HCT116 (cell line): ENCODE data around the gene CSH2. TPM values are rescaled to one million over a fixed set of nuclear protein-coding genes. Genes with fewer than 3 reads are reported as not detected.
A peak's percentile ranks its signal among the peaks of the same experiment; 100 is the strongest.

Experiments
- ATAC-seq: fragments of 200-7000 bp; cut with Tn5 transposase; 2 replicates; pipeline ENCODE4 v1.9.1; 2020; ENCODE audit warnings: mild to moderate bottlenecking, moderate library complexity
- BruUV-seq: library from RNA; stranded (reverse); fragments of 400-500 nt; replicated peaks from 2 replicates; lab custom pipeline; 2021; lab: Mats Ljungman, UMichigan
- CTCF ChIA-PET: fragments of 300-600 bp; sonication (Branson Sonifier 250); formaldehyde crosslinking; loops from one replicate; lab custom pipeline; 2021; ENCODE audit warnings: antibody characterized with exemption; lab: Charles Lee
- POLR2A ChIA-PET: fragments of 300-600, 350-600 bp; sonication (Branson Sonifier 250); formaldehyde crosslinking; loops from one replicate; lab custom pipeline; 2021; ENCODE audit warnings: antibody characterized with exemption; lab: Charles Lee
- RAD21 ChIA-PET, 2 experiments: fragments of 300-600 bp; sonication (Branson Sonifier 250); formaldehyde crosslinking; loops; one replicate each; lab custom pipeline; 2023; ENCODE audit warnings: low total read pairs in 2 of 2; ENCODE audit not compliant: uncharacterized antibody in 2 of 2, unreplicated experiment in 2 of 2, low non-redundant PET in 1 of 2; lab: Charles Lee
- DNase-seq: peaks from one replicate; pipeline ENCODE4 v3.0.0-alpha.2; 2010; ENCODE audit warnings: low read depth, low spot score
- H2AFZ ChIP-seq: fragments of 200-600 bp; shearing (Covaris generic), sonication (generic); 2 replicates; pipeline ENCODE4 v1.6.1; 2017; ENCODE audit warnings: low read depth, mixed run types, mixed read lengths, antibody characterized with exemption, low read length; ENCODE audit not compliant: poor library complexity, severe bottlenecking
- H3K27ac ChIP-seq: 2 replicates; pipeline ENCODE4 v1.5.1; 2012; ENCODE audit warnings: low read depth, low read length
- H3K27me3 ChIP-seq: fragments of 200-600 bp; sonication (generic); 2 replicates; pipeline ENCODE4 v1.6.1; 2016; ENCODE audit warnings: mixed run types, low read length, mixed read lengths; ENCODE audit not compliant: insufficient read depth
- H3K36me3 ChIP-seq, 2 experiments: fragments of 200-500 bp in 1 of 2; fragments of 200-600 bp in 1 of 2; sonication (Bioruptor generic) in 1 of 2; sonication (generic) in 1 of 2; 2 replicates each; pipeline versions ENCODE4 v1.5.1 to v1.6.1; 2014 to 2016; ENCODE audit warnings: low read length in 2 of 2, inconsistent platforms in 1 of 2, mixed read lengths in 1 of 2, mixed run types in 1 of 2; ENCODE audit not compliant: insufficient read depth in 2 of 2, control insufficient read depth in 1 of 2
- H3K4me1 ChIP-seq, 2 experiments: fragments of 200-600 bp in 1 of 2; sonication (generic) in 1 of 2; 2 replicates each; pipeline versions ENCODE4 v1.5.1 to v1.6.1; 2012 to 2017; ENCODE audit warnings: low read length in 2 of 2, inconsistent platforms in 1 of 2, mild to moderate bottlenecking in 1 of 2, mixed read lengths in 1 of 2, mixed run types in 1 of 2, moderate library complexity in 1 of 2; ENCODE audit not compliant: insufficient read depth in 2 of 2, control insufficient read depth in 1 of 2
- H3K4me2 ChIP-seq: fragments of 200-600 bp; sonication (generic); 2 replicates; pipeline ENCODE4 v1.6.1; 2017; ENCODE audit warnings: mixed run types, low read length, mixed read lengths
- H3K4me3 ChIP-seq, 2 experiments: fragments of 200-600 bp in 1 of 2; sonication (generic) in 1 of 2; replicated peaks in 1 of 2; 2 replicates each; pipeline ENCODE4 v1.5.1; 2011 to 2016; ENCODE audit warnings: low read length in 2 of 2, control low read depth in 1 of 2, low read depth in 1 of 2, mild to moderate bottlenecking in 1 of 2, mixed read lengths in 1 of 2, mixed run types in 1 of 2
- H3K79me2 ChIP-seq: fragments of 200-600 bp; sonication (generic); 2 replicates; pipeline ENCODE4 v1.6.1; 2017; ENCODE audit warnings: mild to moderate bottlenecking, mixed run types, low read length, moderate library complexity, mixed read lengths; ENCODE audit not compliant: insufficient read depth
- H3K9ac ChIP-seq: fragments of 200-600 bp; sonication (generic); 2 replicates; pipeline ENCODE4 v1.6.1; 2016; ENCODE audit warnings: low read length, mixed read lengths
- H3K9me2 ChIP-seq: fragments of 200-600 bp; sonication (generic), shearing (Covaris generic); 2 replicates; pipeline ENCODE4 v1.6.1; 2017; ENCODE audit warnings: mixed run types, mild to moderate bottlenecking, moderate library complexity; ENCODE audit not compliant: insufficient read depth
- H3K9me3 ChIP-seq, 2 experiments: fragments of 200-500 bp in 1 of 2; fragments of 200-600 bp in 1 of 2; sonication (Bioruptor generic) in 1 of 2; sonication (generic) in 1 of 2; 2 replicates each; pipeline ENCODE4 v1.6.1; 2014 to 2017; ENCODE audit warnings: low read length in 2 of 2, mixed read lengths in 2 of 2, inconsistent platforms in 1 of 2, low read depth in 1 of 2, mild to moderate bottlenecking in 1 of 2, mixed run types in 1 of 2, moderate library complexity in 1 of 2; ENCODE audit not compliant: control insufficient read depth in 1 of 2, insufficient read depth in 1 of 2
- H4K20me1 ChIP-seq: fragments of 200-600 bp; sonication (generic), shearing (Covaris generic); 2 replicates; pipeline ENCODE4 v1.6.1; 2017; ENCODE audit warnings: mixed run types, mild to moderate bottlenecking, moderate library complexity; ENCODE audit not compliant: insufficient read depth
- CEBPB ChIP-seq: IDR thresholded peaks from 2 replicates; pipeline ENCODE4 v1.6.1; 2012; ENCODE audit warnings: low read depth
- CTCF ChIP-seq, 3 experiments: fragments of 200-600 bp in 1 of 3; sonication (generic) in 1 of 3; IDR thresholded peaks in 2 of 3; conservative IDR thresholded peaks in 1 of 3; 2 replicates each; pipeline ENCODE4 v1.5.1; 2012 to 2017; ENCODE audit warnings: low read depth in 2 of 3, low read length in 2 of 3, antibody characterized with exemption in 1 of 3, borderline replicate concordance in 1 of 3, control low read depth in 1 of 3, mild to moderate bottlenecking in 1 of 3, mixed read lengths in 1 of 3, mixed run types in 1 of 3, moderate library complexity in 1 of 3; ENCODE audit not compliant: insufficient read depth in 1 of 3
- ELF1 ChIP-seq: IDR thresholded peaks from 2 replicates; pipeline ENCODE4 v1.6.1; 2012; ENCODE audit warnings: low read depth, borderline replicate concordance
- FOSL1 ChIP-seq: IDR thresholded peaks from 2 replicates; pipeline ENCODE4 v1.6.1; 2012; ENCODE audit warnings: low read depth
- POLR2A ChIP-seq: IDR thresholded peaks from 2 replicates; pipeline ENCODE4 v1.7.0; 2011; ENCODE audit warnings: borderline replicate concordance; ENCODE audit not compliant: insufficient read depth, insufficient read length; ENCODE audit errors: extremely low read depth
- RAD21 ChIP-seq: IDR thresholded peaks from 2 replicates; pipeline ENCODE4 v1.6.1; 2012; ENCODE audit warnings: low read depth, mild to moderate bottlenecking
- SIN3A ChIP-seq: IDR thresholded peaks from 2 replicates; pipeline ENCODE4 v1.6.1; 2012; ENCODE audit warnings: low read depth
- SRF ChIP-seq: IDR thresholded peaks from 2 replicates; pipeline ENCODE4 v1.6.1; 2012; ENCODE audit warnings: low read depth
- TCF7L2 ChIP-seq: IDR thresholded peaks from 2 replicates; pipeline ENCODE4 v1.7.0; 2011; ENCODE audit warnings: borderline replicate concordance, inconsistent platforms; ENCODE audit not compliant: insufficient read depth, insufficient read length; ENCODE audit errors: extremely low read depth
- YY1 ChIP-seq: IDR thresholded peaks from 2 replicates; pipeline ENCODE4 v1.6.1; 2011; ENCODE audit warnings: low read length, low read depth, moderate library complexity, mild to moderate bottlenecking; ENCODE audit not compliant: insufficient replicate concordance; ENCODE audit errors: extremely low read depth
- ZNF274 ChIP-seq: fragments of 200-500 bp; sonication (Bioruptor generic); IDR thresholded peaks from 2 replicates; pipeline ENCODE4 v1.6.1; 2014; ENCODE audit warnings: mild to moderate bottlenecking, low read depth, low read length, inconsistent platforms
- intact Hi-C: fragments of 100-400 bp; cut with micrococcal nuclease; formaldehyde crosslinking; loops from 2 replicates; pipeline ENCODE4 v1.10.0; 2022
- total RNA-seq: library from RNA; stranded (reverse); gene quantifications from one replicate; pipeline ENCODE4 v1.2.1, GENCODE V29; 2021; ENCODE audit not compliant: unreplicated experiment

Gene CSH2
- total RNA-seq, 1 experiment from 2014 or later = not detected

GRCh38 chr17:63911657-63912100 is 38.2 kb upstream of the CSH2 start:
- no peaks in the 10 kb centered on the region for H3K79me2 ChIP-seq
- no peak overlapping the region for H3K4me2 ChIP-seq
- CTCF ChIA-PET = interaction anchor here (0.6 to 3.6 kb wide), 10 partner anchors 8 to 304 kb away, joined by 3 to 28 read pairs (median 6); partner anchors contain the start of gene GH1
- H3K9me3 ChIP-seq = no peaks in the 10 kb centered on the region
- peak; percentile 57 to 78 (median 59); a peak in 4 of 6 replicates for TF ChIP-seq CTCF (IDR thresholded peaks at IDR 0.05 in 2 of 3, conservative IDR thresholded peaks at IDR 0.05 in 1 of 3; ENCODE audit: borderline replicate concordance in 1 of 3, insufficient read depth in 1 of 3, low read depth in 2 of 3, low read length in 2 of 3)
- TF ChIP-seq POLR2A = no peak
- peak; percentile 69 for TF ChIP-seq TCF7L2
- peak; percentile 62 for TF ChIP-seq RAD21
- no peaks in the 10 kb centered on the region for H3K4me1 ChIP-seq
- peak; percentile 86 for ATAC-seq
- DNase-seq = peak; percentile 16
- BruUV-seq = no TSS peak
- no peaks in the 10 kb centered on the region for H4K20me1 ChIP-seq
- H3K4me3 ChIP-seq = no peak overlapping the region
- intact Hi-C loops = loop anchor here (5.0 kb wide), 1 partner anchor 371 kb away; no protein-coding TSS in a partner anchor
- H3K36me3 ChIP-seq = no peaks in the 10 kb centered on the region
- H3K9me2 ChIP-seq = no peaks in the 10 kb centered on the region
- RAD21 ChIA-PET = interaction anchor here (1.5 to 2.3 kb wide), 2 partner anchors 35 to 222 kb away, joined by 4 to 7 read pairs; no protein-coding TSS in a partner anchor
- POLR2A ChIA-PET = interaction anchor here (1.4 kb wide), 1 partner anchor 233 kb away, joined by 5 read pairs; no protein-coding TSS in a partner anchor
- H2AFZ ChIP-seq = no peak overlapping the region
- no peaks in the 10 kb centered on the region; the same call in 1 of the 2 replicates for H3K27me3 ChIP-seq
- H3K9ac ChIP-seq = no peak overlapping the region
- H3K27ac ChIP-seq = no peak overlapping the region

- H3K36me3 ChIP-seq = no peaks in the 10 kb centered on the region
- no TSS peak for BruUV-seq
- ATAC-seq = no peak
- no peak for DNase-seq
- no peaks in the 10 kb centered on the region for H3K9me3 ChIP-seq
- no peaks in the 10 kb centered on the region for H3K4me1 ChIP-seq
- POLR2A ChIA-PET = interaction anchor here (1.4 kb wide), 1 partner anchor 234 kb away, joined by 5 read pairs; no protein-coding TSS in a partner anchor
- no peaks in the 10 kb centered on the region for H3K9me2 ChIP-seq
- H3K27ac ChIP-seq = no peak within 1 kb of the TSS
- H4K20me1 ChIP-seq = no peaks in the 10 kb centered on the region
- no peaks in the 10 kb centered on the region for H3K79me2 ChIP-seq
- intact Hi-C loops = loop anchor here (5.0 kb wide), 1 partner anchor 371 kb away; no protein-coding TSS in a partner anchor
- no peak within 1 kb of the TSS for H3K9ac ChIP-seq
- H3K4me2 ChIP-seq = no peak within 1 kb of the TSS
- CTCF ChIA-PET = interaction anchor here (0.6 to 3.6 kb wide), 11 partner anchors 8 to 303 kb away, joined by 3 to 28 read pairs (median 6); partner anchors contain the start of gene GH1
- RAD21 ChIA-PET = interaction anchor here (1.5 to 2.3 kb wide), 2 partner anchors 36 to 222 kb away, joined by 4 to 7 read pairs; no protein-coding TSS in a partner anchor
- H3K27me3 ChIP-seq = no peaks in the 10 kb centered on the region; the same call in 1 of the 2 replicates
- H3K4me3 ChIP-seq = no peak within 1 kb of the TSS
- no peak within 1 kb of the TSS for H2AFZ ChIP-seq
- TF ChIP-seq CTCF (IDR thresholded peaks at IDR 0.05 in 2 of 3, conservative IDR thresholded peaks at IDR 0.05 in 1 of 3; ENCODE audit: borderline replicate concordance in 1 of 3, insufficient read depth in 1 of 3, low read depth in 2 of 3, low read length in 2 of 3) = no peak
- no peak for TF ChIP-seq FOSL1
- no peak for TF ChIP-seq YY1
- no peak for TF ChIP-seq SRF
- no peak for TF ChIP-seq ZNF274
- TF ChIP-seq SIN3A = no peak
- TF ChIP-seq ELF1 = no peak
- TF ChIP-seq CEBPB = no peak
Observed at GRCh38 chr17:63911041-63911635, 37.7 kb upstream of the CSH2 start, which contains the start of gene CSHL1. Gene CSHL1 (minus strand): TSS chr17:63911258. CDS start chr17:63911196, 62 bp downstream.
